ENCODE results near the gene INPP5A.
A peak's percentile ranks its signal among the peaks of the same experiment; 100 is the strongest.
"Not testable (repeated sequence)": the region's sequence is repeated elsewhere in the genome, so short reads cannot be mapped to it uniquely, and the experiment has no call there.

The INPP5A gene

DNA sequence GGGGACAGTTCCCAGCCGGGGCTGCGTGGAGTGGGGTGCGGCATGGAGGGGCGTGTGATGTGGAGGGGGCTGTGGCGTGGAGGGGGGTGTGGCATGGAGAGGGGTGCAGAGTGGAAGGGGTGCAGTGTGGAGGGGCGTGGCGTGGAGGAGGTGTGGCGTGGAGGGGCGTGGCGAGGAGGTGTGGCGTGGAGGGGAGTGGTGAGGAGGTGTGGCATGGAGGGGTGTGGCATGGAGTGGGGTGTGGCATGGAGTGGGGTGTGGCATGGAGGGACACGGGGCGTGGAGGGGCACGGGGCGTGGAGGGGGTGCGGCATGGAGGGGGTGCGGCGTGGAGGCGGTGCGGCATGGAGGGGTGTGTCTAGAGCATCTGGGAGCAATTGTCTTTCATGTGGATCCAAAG, 214.8 kb downstream of the INPP5A start:
- no peak for DNase-seq

DNA sequence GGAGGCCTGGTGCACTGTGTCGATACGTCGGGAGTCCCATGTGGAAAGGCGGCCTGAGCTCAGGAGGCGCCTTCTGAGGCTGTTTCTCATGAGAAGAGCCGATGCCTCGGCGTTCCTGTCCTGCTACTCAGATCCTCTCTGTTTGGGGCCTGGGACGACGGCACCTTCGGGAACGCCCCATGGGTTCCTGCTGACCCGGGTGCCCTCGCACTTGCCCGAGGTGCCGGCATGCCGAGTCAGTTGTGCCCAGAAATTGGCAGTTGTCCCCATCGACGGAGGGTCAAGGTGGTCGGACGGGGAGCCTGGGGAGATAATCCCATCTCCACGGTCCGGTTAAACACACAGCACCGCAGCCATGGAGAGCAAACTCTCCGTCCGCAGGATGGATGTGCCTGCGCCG, 215.4 kb downstream of the INPP5A start:
- DNase-seq, result no peak

DNA sequence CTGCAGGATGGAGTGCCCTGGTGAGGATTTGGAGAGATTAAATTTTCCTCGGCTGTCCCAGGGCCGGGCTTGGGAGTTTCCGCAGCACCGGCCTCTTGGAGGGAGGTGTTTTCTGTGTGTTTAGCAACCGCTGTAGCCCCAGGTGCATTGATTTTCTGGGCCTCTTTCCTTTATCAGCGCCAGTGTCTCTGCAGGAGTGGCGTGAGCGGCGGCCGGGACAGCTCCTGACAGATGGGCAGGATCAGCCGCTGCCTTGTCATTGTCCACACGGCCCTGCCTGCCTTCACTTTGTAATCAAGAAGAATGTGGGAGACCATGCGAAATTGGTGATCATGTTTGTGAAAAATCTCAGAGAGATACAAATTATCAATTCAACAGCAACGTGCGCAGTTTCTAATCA, 216.0 kb downstream of the INPP5A start:
- DNase-seq, result no peak

DNA sequence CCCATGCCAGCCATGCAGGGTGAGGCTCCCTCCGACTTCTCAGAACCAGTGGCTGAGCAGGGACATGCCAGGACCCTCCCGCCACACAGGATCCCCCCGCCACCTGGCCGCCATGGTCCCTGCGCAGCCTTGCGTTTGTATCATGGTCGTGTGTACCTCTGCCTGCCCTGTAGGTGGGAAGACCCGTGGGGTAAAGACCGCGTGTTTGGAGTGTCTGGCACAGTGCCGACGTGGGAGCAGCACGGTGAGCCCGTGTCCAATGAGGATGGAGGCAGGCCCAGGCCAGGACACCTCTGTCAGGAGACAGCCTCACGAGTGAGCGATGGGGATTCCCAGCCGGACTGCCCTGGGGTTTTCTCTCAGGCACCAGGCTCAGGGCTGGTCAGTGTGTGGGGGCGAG, 216.5 kb downstream of the INPP5A start:
- no peak for DNase-seq

DNA sequence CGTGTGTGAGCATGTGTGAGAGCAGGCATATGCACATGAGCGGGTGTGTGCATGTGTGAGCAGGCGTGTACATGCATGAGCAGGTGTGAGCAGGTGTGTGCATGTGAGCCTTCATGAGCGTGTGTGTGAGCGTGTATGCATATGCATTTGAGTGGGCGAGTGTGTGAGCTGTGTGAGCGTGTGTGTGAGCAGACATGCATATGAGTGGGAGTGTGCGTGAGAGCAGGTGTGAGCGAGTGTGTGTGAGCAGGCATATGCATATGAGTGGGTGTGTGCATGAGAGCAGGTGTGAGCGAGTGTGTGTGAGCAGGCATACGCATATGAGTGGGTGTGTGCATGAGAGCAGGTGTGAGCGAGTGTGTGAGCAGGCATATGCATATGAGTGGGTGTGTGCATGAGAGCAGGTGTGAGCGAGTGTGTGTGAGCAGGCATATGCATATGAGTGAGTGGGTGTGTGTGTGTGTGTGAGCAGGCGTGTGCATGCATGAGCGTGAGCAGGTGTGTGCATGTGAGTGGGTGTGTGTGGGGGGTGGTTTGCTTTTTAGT, 217.7 kb downstream of the INPP5A start:
- no peak for DNase-seq

DNA sequence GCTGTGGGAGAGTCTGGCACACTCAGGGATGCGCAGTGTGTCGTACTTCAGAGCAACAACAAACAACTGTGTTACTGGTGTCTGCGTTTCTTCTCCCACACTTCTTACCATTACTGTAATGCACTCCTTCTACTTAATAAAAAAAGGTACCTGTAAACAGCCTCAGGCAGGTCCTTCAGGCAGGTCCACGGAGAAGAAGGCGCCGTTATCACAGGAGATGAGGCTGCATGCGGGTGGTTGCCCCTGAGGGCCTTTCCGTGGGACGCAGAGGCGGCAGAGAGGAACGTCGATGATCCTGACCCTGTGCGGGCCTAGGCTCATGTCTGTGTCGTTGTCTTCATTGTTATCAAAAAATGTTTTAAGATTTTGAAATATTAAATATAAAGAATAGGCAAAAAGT, 219.0 kb downstream of the INPP5A start:
- DNase-seq, result no peak

DNA sequence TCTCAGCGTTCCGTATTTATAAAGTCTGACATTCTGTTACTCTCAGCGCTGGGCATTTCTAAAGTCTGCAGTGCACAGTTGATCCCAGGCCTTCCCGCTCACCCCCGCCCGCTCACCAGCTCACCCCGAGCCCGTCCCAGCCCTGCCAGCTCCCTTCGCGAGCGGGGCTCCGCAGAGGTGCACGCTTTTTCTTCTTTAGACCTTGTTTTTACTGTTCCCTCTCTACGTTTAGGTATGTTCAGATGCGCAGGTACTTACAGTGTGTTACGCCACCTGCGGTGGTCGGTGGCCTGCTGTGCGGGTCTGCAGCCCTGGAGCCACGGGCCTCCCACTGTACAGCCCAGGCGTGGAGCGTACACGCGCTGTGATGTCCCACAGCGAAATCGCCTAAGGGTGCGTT, 219.6 kb downstream of the INPP5A start:
- DNase-seq, result no peak

DNA sequence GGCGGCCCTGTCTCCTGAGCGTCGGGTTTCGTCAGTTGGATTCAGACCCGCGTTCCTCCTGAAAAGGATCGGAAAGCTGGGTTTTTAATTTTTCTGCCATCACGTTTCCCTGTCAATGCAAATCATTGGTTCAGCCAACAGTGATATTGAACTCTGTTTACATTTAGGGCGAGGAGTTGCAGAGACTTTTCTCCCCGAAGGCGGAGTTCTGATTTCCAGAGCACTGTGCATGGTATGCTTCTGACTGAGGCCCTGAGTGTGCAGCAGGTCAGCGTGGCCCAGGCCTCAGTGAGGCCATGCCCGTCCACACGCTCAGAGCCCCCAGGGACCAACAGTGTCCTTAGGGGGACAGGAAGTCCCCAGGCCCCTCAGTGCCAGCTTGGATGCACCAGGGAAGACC, 221.3 kb downstream of the INPP5A start:
- no peak for DNase-seq

DNA sequence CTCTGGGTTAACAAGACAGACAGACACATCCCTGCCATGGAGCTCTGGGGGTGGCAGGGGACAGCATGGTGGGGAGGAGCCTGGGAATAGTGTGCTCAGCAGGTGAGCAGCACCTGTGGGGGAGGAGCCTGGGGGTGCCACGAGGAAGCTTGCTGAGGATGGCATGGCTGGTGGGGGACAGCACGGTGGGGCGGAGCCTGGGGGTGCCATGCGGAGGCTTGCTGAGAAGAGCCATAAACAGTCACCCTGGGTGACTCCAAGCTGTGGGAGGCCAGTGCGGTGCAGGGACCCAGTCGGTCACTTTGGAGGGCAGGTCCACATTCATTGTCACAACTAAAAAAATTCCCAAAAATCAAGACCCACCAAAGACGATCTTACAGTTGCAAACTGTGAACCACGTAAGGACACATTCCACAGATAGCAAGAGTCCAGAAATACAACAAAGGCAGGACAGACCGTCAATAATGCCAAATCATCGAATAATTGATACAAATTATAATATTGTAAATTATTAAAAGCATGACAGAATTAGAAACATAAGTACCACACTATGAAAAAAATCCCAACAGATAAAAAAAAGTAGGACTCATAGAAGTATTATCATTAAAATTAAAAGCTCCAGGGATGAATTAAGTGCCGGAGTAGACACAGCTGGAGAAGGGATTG, 223.9 kb downstream of the INPP5A start:
- no peak for DNase-seq

DNA sequence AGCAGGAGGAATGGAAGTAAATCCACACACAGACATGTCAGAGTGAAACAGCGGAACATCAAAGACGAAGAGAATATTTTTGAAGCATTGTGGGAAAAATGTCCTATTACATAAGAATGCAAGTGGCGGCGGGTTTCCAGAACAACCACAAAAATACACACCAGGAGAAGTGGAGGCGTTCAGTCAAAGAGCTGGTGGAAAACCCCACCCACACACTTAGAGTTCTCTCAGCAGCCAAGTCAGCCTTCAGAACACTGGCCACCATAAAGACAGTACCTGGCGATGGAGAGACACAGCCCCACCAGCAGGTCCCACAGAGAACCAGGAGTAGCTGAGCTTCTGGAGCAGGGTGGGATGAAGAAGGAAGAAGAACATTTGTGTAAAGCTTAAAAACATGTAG, 224.7 kb downstream of the INPP5A start:
- DNase-seq, result no peak

DNA sequence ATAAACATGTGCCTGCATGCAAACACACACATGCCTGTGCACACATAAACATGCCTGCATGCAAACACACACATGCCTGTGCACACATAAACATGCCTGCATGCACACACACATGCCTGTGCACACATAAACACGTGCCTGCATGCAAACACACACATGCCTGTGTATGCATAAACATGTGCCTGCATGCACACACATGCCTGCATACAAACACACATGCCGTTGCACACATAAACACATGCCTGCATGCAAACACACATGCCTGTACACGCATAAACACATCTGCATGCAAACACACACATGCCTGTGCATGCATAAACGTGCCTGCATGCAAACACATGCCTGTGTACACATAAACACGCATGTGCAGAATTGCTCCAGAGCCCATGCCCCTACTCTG, 226.0 kb downstream of the INPP5A start:
- no peak for DNase-seq

DNA sequence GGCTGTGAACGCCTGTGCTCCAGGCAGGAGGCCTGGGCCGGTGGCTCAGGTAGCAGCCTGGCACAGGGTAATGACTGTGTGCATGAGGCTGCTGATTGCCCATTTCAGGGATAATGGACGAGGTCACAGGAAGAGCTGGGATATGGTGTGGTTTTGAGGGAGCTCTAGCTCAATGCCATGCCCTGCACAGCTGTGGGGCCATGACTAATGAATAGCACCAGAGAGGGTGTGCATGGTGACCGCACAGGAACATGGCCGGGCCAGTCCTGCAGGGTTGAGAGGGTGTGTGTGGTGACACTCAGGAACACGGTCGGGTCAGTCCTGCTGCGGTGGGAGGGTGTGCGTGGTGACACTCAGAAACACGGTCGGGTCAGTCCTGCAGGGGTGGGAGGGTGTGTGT, 226.5 kb downstream of the INPP5A start:
- DNase-seq, result no peak

DNA sequence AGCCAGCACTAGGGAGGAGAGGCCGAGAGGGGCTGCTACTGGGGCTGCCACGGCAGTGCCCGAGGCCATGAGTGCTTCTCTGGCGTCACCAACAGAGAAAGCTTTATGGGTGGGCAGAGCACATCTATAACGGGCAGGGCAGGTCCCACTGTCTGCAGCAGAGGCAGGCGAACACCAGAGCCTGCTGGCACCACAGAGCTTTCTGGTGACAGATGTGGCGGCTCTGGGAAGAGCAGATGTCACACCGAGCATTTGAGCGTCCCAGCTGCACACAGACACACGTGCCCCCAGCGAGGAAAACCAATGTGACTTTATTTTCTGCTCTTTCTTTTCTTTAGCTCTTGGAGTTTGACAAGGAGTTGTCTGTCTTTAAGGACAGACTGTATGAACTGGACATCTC, 227.8 kb downstream of the INPP5A start:
- no peak for DNase-seq

DNA sequence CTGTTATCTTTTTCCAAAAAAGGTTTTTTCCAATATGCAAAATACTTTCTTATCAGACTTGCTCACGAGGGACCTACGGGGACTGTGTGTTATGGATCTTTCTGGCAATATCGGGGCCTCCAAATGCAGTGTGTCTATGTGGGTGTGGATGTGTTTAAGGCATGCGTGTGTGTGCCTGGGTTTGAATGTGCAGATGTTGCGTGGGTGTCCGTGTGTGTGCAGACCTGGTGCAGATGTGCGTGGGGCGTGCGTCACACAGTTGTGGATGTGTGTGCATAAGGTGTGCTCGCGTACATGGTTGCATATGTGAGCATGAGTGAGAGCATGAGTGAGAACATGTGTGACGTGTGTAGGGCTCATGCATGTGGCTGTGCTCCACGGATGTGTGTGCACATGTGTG, 228.7 kb downstream of the INPP5A start:
- no peak for DNase-seq

DNA sequence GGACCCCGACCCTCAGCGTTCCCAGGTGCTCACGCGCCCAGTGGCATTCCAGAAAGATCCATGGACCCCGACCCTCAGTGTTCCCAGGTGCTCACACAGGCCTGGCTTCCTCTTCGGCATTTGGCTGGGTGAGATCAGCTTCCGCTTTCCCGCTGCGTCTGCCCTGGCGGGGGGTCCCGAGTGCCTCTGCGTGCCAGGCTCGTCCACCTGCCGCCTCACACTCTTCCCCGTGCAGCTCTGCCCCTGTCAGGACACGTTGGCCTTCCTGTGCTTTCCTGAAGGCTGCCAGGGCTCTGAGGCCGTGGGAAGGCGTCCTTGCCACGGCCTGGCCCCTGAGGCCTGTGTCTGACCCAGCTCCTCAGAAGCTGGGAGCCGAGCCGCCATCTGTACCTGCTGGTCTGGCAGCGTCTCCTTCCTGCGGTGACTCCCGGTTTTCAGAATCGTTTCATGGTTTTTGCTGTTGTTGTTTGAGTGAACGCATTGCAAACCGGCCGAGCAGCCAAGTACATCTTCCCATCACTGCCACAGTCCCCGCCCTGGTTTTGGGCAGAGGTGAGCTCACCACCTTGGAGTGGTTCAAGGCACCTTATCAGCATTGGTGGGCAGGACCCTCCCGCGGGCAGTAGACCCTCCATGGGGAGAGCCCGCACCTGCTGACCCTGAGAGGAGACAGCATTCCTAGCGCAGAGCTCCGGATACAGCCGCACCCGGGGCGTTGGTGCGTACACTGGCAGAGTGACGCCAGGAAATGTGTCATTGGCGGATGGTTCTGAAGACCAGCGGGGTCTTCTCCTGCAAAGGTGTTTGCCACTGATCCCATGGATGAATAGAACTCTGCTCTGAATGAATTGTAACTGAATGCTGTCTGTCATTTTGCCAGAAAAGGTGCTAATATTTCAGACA, 231.0 kb downstream of the INPP5A start:
- DNase-seq, result no peak

DNA sequence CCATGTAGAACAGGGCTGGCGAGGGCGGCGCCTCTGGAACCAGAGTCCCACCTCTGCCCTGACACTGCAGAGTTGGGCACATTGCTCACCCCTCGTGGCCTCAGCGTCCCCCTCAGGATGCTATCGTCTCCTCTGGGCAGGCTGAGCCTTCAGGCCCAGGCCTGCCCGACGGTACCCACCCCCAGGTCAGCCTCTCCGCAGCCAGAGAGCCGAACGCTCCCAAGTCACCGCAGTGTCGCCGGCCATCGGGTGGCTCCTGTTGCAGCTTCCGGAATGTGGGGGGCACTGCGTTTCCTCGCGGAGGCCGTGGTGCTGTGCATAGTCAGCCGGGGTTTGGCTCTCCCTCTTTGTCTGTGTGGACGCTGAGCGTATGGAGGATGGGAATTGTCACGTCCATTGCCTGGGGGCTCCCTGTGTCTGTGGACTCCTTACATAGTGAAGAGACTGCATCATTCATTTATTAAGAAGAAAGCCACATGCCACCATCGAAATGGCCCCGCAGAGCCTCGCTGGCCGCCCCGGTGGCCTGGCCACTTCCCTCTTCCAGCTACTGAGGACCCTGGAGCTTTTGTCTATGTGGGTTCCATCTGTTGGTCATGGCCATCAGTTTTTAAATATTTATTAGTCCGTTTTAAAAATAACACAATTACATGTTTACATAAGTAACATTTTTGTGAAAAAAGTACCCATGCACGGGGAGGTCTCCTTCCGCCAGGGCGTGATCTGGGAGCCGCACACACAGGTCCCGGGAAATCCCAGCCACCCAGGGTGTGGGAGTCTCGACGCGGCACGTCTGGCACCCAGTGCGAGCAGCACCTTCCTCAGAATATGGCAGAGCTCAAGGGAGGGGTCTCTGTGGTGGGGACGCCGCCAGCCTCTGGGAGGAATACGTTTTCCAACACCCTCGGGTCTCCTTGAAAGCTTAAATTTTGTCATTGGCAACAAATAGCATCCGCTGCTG, 232.8 kb downstream of the INPP5A start:
- DNase-seq, result no peak

DNA sequence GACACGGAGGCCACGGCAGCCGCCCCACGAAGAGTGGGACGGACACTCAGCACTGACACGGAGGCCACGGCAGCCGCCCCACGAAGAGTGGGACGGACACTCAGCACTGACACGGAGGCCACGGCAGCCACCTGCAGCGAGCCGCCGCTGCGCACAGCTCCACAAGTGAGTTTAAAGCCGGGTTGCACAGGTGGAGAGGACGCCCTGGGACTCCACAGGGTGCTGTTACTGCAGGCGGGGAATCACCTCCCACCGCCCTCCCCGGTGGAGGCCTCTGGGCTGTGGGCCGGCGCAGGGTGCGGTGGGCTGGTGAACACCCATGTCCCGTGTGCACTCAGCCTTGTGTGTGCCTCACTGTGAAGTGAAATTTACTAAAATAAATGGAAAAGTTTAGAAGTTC, 235.2 kb downstream of the INPP5A start:
- not testable (repeated sequence) for DNase-seq

DNA sequence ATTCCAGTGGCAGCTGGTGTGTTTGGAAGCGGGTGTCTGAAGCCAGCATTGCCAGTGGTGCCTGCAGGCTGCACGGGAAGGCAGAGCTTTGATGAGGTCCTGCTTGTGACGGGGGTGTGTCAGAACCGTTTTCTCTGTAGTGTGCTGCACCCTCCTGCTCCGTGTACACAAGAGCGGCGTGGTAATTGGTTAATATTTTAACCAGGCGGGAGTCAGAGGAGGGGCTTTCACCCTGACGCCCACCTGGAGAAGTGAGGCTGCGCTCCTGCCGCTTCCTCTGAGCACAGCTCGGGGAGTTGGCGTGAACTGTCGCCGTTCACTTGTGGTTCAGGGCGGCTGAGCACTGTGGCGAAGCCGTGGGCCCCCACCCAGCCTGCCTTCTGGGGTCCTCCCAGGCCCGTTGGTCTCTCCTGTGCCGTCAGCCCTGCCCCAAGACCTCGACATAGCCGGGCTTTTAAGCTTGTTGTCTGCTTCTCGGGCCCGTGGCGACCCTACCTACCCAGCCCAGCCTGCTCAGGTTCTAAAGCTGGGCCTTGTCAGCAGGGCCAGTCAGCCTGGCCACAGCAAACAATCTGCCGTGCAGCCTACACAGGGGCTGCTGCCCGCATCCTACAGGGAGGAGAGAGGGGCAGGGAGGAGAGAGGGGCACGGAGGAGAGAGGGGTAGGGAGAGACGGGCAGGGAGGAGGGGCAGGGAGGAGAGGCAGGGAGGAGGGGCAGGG, 236.8 kb downstream of the INPP5A start:
- DNase-seq, result peak; percentile 17

DNA sequence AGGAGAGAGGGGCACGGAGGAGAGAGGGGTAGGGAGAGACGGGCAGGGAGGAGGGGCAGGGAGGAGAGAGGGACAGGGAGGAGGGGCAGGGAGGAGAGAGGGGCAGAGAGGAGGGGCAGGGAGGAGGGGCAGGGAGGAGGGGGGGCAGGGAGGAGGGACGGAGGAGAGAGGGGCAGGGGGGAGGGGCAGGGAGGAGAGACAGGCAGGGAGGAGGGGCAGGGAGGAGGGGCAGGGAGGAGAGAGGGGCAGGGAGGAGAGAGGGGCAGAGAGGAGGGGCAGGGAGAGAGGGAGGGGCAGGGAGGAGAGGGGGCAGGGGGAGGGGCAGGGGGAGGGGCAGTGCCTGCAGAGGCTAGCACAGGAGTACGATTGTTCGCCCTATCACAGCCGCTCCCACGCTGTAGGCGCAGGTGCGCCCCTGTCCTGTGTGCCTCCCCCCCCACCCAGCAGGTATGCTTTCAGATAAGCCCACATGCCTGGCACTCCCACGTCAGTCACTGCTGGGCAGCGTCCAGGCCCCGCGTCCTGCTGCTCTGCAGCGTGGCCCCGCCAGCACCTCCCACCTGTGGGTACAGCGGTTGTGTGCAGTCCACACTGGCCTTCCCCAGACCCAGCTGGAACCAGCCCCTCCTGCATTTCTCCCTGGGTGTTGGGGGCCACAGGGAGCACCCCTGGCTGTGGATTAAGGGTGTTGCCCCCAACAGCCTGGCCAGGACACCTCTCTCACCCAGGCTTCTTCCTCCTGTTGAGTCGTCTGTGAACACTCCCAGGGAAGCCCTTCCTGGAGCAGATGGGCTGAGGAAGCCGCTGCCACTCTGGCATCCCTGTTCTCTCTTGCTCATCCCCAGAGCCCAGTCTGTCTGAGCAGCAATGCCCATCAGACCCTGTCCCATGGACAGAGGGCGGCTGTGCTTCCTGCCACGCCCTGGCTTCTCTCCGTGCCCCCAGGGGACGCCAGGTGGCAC, 237.6 kb downstream of the INPP5A start:
- peak; percentile 88 for DNase-seq

DNA sequence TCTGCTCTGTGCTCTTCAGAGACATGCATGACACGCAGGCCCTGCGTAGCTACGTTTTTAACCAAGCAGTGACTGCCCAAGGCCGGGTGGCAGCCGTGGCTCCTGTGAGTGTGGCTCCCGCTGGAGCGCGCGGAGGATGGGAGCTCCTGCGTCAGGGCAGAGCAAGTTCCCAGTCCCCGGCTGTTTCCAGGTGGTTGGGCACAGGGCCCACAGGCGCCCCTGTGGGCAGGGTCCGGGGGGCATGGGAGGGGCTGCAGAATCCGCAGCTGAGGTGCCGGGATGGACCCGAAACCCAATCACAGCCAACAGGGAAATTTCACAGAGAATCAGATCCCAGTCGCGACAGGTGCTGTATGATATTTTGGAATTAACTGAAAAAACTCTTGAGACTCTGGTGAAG, 238.6 kb downstream of the INPP5A start:
- no peak for DNase-seq

DNA sequence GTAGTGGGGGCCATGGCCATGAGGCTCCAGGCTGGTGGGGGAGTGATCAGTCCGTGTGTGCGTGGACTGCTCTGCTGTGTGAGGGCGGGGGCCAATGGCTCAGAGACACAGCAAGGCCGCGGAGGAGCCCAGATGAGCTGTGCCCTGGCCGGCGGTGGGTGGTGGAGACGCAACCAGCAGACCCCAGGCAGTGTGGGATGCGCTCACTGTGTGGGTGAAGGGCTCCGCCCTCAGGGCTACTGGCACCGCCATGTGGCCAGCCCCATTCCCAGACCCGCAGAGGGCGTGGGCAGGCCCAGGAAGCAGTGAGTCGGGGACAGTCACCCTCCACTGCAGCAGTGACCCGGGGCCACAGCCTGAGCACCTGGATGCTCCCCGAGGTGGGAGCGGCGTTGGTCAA, 239.2 kb downstream of the INPP5A start:
- DNase-seq, result no peak
